Sigmoid colon (tissue), 4 donors: ENCODE measurements around the gene SULT6B1.

Source experiments
- EP300 ChIP-seq, 4 donors: sonication (generic); formaldehyde crosslinking; IDR thresholded peaks; one replicate each; pipeline ENCODE4 v1.6.1; 2017; ENCODE audit warnings: antibody characterized with exemption in 4 of 4
- POLR2A ChIP-seq, 2 donors: fragments of 450-650 bp; IDR thresholded peaks; one replicate each; pipeline ENCODE4 v1.6.1; 2016; ENCODE audit warnings: antibody characterized with exemption in 2 of 2, mild to moderate bottlenecking in 2 of 2, moderate library complexity in 2 of 2
- POLR2AphosphoS5 ChIP-seq, 4 donors: sonication (generic); formaldehyde crosslinking; IDR thresholded peaks; one replicate each; pipeline ENCODE4 v1.6.1; 2017; ENCODE audit warnings: antibody characterized with exemption in 4 of 4
- TF ChIP-seq, protein P1 (sequence below), 4 experiments: fragments of 450-650 bp in 3 of 4; fragments of 200-600 bp in 1 of 4; IDR thresholded peaks; one replicate each; pipeline ENCODE4 v1.5.1; 2016 to 2019; ENCODE audit warnings: antibody characterized with exemption in 4 of 4, mild to moderate bottlenecking in 3 of 4, moderate library complexity in 2 of 4

GRCh38 chr2:37232131-37232933, 43.9 kb upstream of the SULT6B1 start:
- TF ChIP-seq POLR2AphosphoS5 (IDR thresholded peaks at IDR 0.05), result peak in 3 of 4 donors; percentile 43 to 70 (median 61)
- TF ChIP-seq POLR2A (IDR thresholded peaks at IDR 0.05), result no peak
- TF ChIP-seq, protein P1, sequence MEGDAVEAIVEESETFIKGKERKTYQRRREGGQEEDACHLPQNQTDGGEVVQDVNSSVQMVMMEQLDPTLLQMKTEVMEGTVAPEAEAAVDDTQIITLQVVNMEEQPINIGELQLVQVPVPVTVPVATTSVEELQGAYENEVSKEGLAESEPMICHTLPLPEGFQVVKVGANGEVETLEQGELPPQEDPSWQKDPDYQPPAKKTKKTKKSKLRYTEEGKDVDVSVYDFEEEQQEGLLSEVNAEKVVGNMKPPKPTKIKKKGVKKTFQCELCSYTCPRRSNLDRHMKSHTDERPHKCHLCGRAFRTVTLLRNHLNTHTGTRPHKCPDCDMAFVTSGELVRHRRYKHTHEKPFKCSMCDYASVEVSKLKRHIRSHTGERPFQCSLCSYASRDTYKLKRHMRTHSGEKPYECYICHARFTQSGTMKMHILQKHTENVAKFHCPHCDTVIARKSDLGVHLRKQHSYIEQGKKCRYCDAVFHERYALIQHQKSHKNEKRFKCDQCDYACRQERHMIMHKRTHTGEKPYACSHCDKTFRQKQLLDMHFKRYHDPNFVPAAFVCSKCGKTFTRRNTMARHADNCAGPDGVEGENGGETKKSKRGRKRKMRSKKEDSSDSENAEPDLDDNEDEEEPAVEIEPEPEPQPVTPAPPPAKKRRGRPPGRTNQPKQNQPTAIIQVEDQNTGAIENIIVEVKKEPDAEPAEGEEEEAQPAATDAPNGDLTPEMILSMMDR (IDR thresholded peaks at IDR 0.05), result no peak
- TF ChIP-seq EP300 (IDR thresholded peaks at IDR 0.05), result no peak
